Measurements from ENCODE around the gene MAX.

Gene MAX

GRCh38 chr14:65025818-65026217 is 76.5 kb downstream of the MAX start:
- Mint-ChIP-seq H3K4me3 (no peak overlapping the region), H3K36me3 (peaks cover 21% of the 10 kb centered on the region), H3K9me3 (no peaks in the 10 kb centered on the region), H3K27me3 (no peaks in the 10 kb centered on the region), H3K27ac (no peak overlapping the region), H3K4me1 (no peaks in the 10 kb centered on the region)
- DNase-seq (ENCODE audit: low spot score in 2 of 2) (no peak), ATAC-seq (ENCODE audit: low read depth) (no peak)

Data from memory B cell (primary cell).